ENCODE results near the gene ZFAND6.
"Not testable (repeated sequence)": the region's sequence is repeated elsewhere in the genome, so short reads cannot be mapped to it uniquely, and the experiment has no call there.

Gene ZFAND6

GRCh38 chr15:80026754-80027153 is 32.7 kb upstream of the ZFAND6 start:
- Mint-ChIP-seq H3K27ac (no peak overlapping the region), H3K4me3 (no peak overlapping the region), H3K36me3 (ENCODE audit: insufficient read depth) (peaks cover 4% of the 10 kb centered on the region), H3K9me3 (peaks cover 0 to 8% of the 10 kb centered on the region in 2 donors), H3K27me3 (peaks cover 0 to 11% of the 10 kb centered on the region in 2 donors), H3K4me1 (ENCODE audit: low read depth in 2 of 2) (peaks cover 7 to 14% of the 10 kb centered on the region in 2 donors)
- ATAC-seq (replicated peaks): no peak
- no peak for DNase-seq

- Mint-ChIP-seq H3K4me3 (no peak overlapping the region), H3K4me1 (ENCODE audit: low read depth in 2 of 2) (peaks cover 16 to 25% of the 10 kb centered on the region in 2 donors), H3K27me3 (no peaks in the 10 kb centered on the region), H3K27ac (no peak overlapping the region), H3K36me3 (ENCODE audit: insufficient read depth) (peaks cover under 1% of the 10 kb centered on the region), H3K9me3 (no peaks in the 10 kb centered on the region)
- no peak for ATAC-seq (replicated peaks)
- no peak for DNase-seq
These were observed 30.5 kb upstream of the ZFAND6 start for GRCh38 chr15:80028937-80029336.

GRCh38 chr15:80031841-80032240 is 27.6 kb upstream of the ZFAND6 start:
- Mint-ChIP-seq H3K4me1 (ENCODE audit: low read depth in 2 of 2) (peaks cover 17 to 22% of the 10 kb centered on the region in 2 donors), H3K36me3 (ENCODE audit: insufficient read depth) (peaks cover 2% of the 10 kb centered on the region), H3K9me3 (no peaks in the 10 kb centered on the region), H3K27ac (peak overlapping the region; percentile 21 to 83), H3K27me3 (no peaks in the 10 kb centered on the region), H3K4me3 (peak overlapping the region; percentile 45 to 65)
- DNase-seq (no peak), ATAC-seq (replicated peaks) (peak; percentile 39)

- Mint-ChIP-seq H3K27me3 (no peaks in the 10 kb centered on the region), H3K4me3 (no peak overlapping the region)
These were observed 24.8 kb upstream of the ZFAND6 start for GRCh38 chr15:80034629-80035028.

GRCh38 chr15:80036071-80036470 is 23.4 kb upstream of the ZFAND6 start:
- DNase-seq (no peak), ATAC-seq (replicated peaks) (no peak)
- H3K9me3 Mint-ChIP-seq: no peaks in the 10 kb centered on the region
- peaks cover 17 to 22% of the 10 kb centered on the region in 2 donors for H3K4me1 Mint-ChIP-seq (ENCODE audit: low read depth in 2 of 2)
- no peaks in the 10 kb centered on the region for H3K27me3 Mint-ChIP-seq
- H3K27ac Mint-ChIP-seq: no peak overlapping the region
- H3K36me3 Mint-ChIP-seq (ENCODE audit: insufficient read depth): peaks cover 2% of the 10 kb centered on the region
- H3K4me3 Mint-ChIP-seq: no peak overlapping the region

More at GRCh38 chr15:80034629-80035028, 24.8 kb upstream of the ZFAND6 start:
- no peak for ATAC-seq (replicated peaks)
- Mint-ChIP-seq H3K36me3 (ENCODE audit: insufficient read depth) (peaks cover 2% of the 10 kb centered on the region), H3K27ac (peak overlapping the region in 1 of 2 donors; percentile 38), H3K9me3 (no peaks in the 10 kb centered on the region), H3K4me1 (ENCODE audit: low read depth in 2 of 2) (peaks cover 17 to 22% of the 10 kb centered on the region in 2 donors)
- no peak for DNase-seq

- Mint-ChIP-seq H3K9me3 (no peaks in the 10 kb centered on the region), H3K4me3 (no peak overlapping the region), H3K36me3 (ENCODE audit: insufficient read depth) (no peaks in the 10 kb centered on the region), H3K27ac (no peak overlapping the region), H3K27me3 (no peaks in the 10 kb centered on the region), H3K4me1 (ENCODE audit: low read depth in 2 of 2) (no peaks in the 10 kb centered on the region)
- no peak for ATAC-seq (replicated peaks)
- no peak for DNase-seq
These were observed 17.8 kb upstream of the ZFAND6 start for GRCh38 chr15:80041494-80042253.

- Mint-ChIP-seq H3K4me3 (no peak overlapping the region), H3K27ac (no peak overlapping the region), H3K27me3 (no peaks in the 10 kb centered on the region), H3K4me1 (ENCODE audit: low read depth in 2 of 2) (no peaks in the 10 kb centered on the region), H3K9me3 (no peaks in the 10 kb centered on the region), H3K36me3 (ENCODE audit: insufficient read depth) (no peaks in the 10 kb centered on the region)
- DNase-seq (no peak), ATAC-seq (replicated peaks) (no peak)
These were observed 16.9 kb upstream of the ZFAND6 start for GRCh38 chr15:80042568-80042967.

- not testable (repeated sequence) for DNase-seq; ATAC-seq (replicated peaks); H3K27ac Mint-ChIP-seq; H3K4me3 Mint-ChIP-seq; H3K27me3 Mint-ChIP-seq; H3K4me1 Mint-ChIP-seq (ENCODE audit: low read depth in 2 of 2); H3K9me3 Mint-ChIP-seq; H3K36me3 Mint-ChIP-seq (ENCODE audit: insufficient read depth)
These were observed 14.3 kb upstream of the ZFAND6 start for GRCh38 chr15:80045219-80045618.

GRCh38 chr15:80049046-80049445 is 10.4 kb upstream of the ZFAND6 start:
- H3K4me3 Mint-ChIP-seq: no peak overlapping the region
- H3K9me3 Mint-ChIP-seq: no peaks in the 10 kb centered on the region
- H3K4me1 Mint-ChIP-seq (ENCODE audit: low read depth in 2 of 2): no peaks in the 10 kb centered on the region
- H3K27me3 Mint-ChIP-seq: no peaks in the 10 kb centered on the region
- ATAC-seq (replicated peaks): no peak
- no peak for DNase-seq
- no peak overlapping the region for H3K27ac Mint-ChIP-seq
- H3K36me3 Mint-ChIP-seq (ENCODE audit: insufficient read depth): no peaks in the 10 kb centered on the region

- H3K27me3 Mint-ChIP-seq: no peaks in the 10 kb centered on the region
- no peaks in the 10 kb centered on the region for H3K9me3 Mint-ChIP-seq
- no peak for ATAC-seq (replicated peaks)
- no peak overlapping the region for H3K27ac Mint-ChIP-seq
- no peaks in the 10 kb centered on the region for H3K4me1 Mint-ChIP-seq (ENCODE audit: low read depth in 2 of 2)
- DNase-seq: no peak
- H3K36me3 Mint-ChIP-seq (ENCODE audit: insufficient read depth): no peaks in the 10 kb centered on the region
- H3K4me3 Mint-ChIP-seq: no peak overlapping the region
These were observed 6.7 kb upstream of the ZFAND6 start for GRCh38 chr15:80052597-80053304.

GRCh38 chr15:80055933-80056332 is 3.5 kb upstream of the ZFAND6 start:
- Mint-ChIP-seq H3K36me3 (ENCODE audit: insufficient read depth) (peaks cover 20% of the 10 kb centered on the region), H3K4me3 (no peak overlapping the region), H3K4me1 (ENCODE audit: low read depth in 2 of 2) (peaks cover 1 to 9% of the 10 kb centered on the region in 2 donors), H3K9me3 (no peaks in the 10 kb centered on the region), H3K27ac (no peak overlapping the region), H3K27me3 (no peaks in the 10 kb centered on the region)
- ATAC-seq (replicated peaks) (no peak), DNase-seq (no peak)

GRCh38 chr15:80058044-80058443 is 1.4 kb upstream of the ZFAND6 start:
- H3K9me3 Mint-ChIP-seq: no peaks in the 10 kb centered on the region
- H3K27me3 Mint-ChIP-seq: no peaks in the 10 kb centered on the region
- peaks cover 19 to 22% of the 10 kb centered on the region in 2 donors for H3K4me1 Mint-ChIP-seq (ENCODE audit: low read depth in 2 of 2)
- H3K4me3 Mint-ChIP-seq: peak overlapping the region; percentile 91 to 95
- DNase-seq (no peak), ATAC-seq (replicated peaks) (no peak)
- peaks cover 21% of the 10 kb centered on the region for H3K36me3 Mint-ChIP-seq (ENCODE audit: insufficient read depth)
- H3K27ac Mint-ChIP-seq: no peak overlapping the region

- peaks cover 21% of the 10 kb centered on the region for H3K36me3 Mint-ChIP-seq (ENCODE audit: insufficient read depth)
- no peaks in the 10 kb centered on the region for H3K9me3 Mint-ChIP-seq
- ATAC-seq (replicated peaks) (peak; percentile 64), DNase-seq (peak in 1 of 3 experiments; percentile 45)
- peak overlapping the region; percentile 89 to 93 for H3K27ac Mint-ChIP-seq
- peak overlapping the region; percentile 91 to 95 for H3K4me3 Mint-ChIP-seq
- peaks cover 21 to 26% of the 10 kb centered on the region in 2 donors for H3K4me1 Mint-ChIP-seq (ENCODE audit: low read depth in 2 of 2)
- H3K27me3 Mint-ChIP-seq: no peaks in the 10 kb centered on the region
These were observed 395 bp downstream of the ZFAND6 start for GRCh38 chr15:80059786-80060355.
